ENCODE measurements around the gene ARNT2.

Gene ARNT2

DNA sequence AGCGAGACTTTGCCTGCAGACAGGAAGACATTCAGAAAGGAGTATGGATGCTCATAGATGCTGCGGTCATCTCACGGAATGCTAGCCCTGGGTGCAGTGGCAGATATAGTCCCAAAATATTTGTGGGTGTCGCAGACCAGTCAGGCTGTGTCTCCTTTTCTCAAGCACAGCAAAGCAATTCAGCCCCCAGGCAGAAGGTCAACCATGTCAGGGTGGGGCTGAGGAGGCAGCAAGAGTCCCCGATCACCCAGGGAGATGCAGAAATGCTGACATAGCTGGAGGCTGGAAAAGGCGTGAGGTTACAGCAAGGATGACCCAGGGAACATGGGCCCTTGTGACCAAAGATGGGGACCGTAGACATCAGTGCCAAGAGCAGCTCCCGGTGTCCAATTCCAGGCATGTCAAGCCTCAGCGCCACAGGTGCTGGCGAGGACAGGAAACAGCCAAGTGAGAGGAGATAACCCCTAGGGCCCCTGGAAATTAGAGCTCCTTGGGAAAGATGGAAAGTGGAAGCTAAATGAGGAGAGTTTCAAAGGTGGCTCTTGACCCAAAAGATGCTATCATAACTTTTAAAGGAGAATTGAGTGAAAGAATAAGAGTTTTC is 209.7 kb downstream of the ARNT2 start:
- TF ChIP-seq, protein P1, sequence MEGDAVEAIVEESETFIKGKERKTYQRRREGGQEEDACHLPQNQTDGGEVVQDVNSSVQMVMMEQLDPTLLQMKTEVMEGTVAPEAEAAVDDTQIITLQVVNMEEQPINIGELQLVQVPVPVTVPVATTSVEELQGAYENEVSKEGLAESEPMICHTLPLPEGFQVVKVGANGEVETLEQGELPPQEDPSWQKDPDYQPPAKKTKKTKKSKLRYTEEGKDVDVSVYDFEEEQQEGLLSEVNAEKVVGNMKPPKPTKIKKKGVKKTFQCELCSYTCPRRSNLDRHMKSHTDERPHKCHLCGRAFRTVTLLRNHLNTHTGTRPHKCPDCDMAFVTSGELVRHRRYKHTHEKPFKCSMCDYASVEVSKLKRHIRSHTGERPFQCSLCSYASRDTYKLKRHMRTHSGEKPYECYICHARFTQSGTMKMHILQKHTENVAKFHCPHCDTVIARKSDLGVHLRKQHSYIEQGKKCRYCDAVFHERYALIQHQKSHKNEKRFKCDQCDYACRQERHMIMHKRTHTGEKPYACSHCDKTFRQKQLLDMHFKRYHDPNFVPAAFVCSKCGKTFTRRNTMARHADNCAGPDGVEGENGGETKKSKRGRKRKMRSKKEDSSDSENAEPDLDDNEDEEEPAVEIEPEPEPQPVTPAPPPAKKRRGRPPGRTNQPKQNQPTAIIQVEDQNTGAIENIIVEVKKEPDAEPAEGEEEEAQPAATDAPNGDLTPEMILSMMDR (IDR thresholded peaks at IDR 0.05; ENCODE audit: low read depth, low read length, missing control alignments), result no peak
- DNase-seq (ENCODE audit: extremely low read depth, low read depth), result no peak
- no peak overlapping the region for H3K4me3 ChIP-seq (replicated peaks; ENCODE audit: low read depth, low read length)

DNA sequence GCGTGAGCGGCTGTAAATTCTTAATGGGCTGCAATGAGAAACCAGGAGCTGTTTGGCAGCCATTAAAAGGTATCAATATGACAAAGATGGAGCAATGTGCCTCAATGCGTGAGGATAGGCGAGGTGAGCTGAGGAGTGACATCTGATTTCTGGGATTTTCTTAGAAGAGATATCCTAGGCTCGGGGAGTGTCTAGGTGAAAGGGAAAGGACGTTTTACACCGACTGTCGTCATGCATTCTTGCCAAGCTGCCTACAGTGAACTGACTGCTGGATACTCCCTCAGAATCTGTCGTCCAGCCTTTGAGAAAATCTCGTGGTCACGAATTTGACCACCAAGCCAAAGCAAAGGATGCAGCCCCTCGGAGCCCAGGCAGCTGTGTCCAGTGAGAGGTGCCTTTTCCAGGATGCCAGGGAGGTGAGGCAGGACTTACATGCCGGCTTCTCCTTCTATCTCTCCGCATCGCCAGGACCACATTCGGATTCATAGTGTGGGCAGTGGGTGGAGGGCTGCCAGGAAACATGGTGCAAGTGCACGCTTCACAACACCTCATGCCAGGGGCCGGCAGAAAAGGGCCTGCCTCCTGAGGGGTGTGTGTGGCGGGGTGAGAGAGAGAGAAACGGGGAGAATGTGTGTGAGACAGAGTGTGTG is 210.7 kb downstream of the ARNT2 start:
- no peak overlapping the region for H3K4me3 ChIP-seq (replicated peaks; ENCODE audit: low read depth, low read length)
- TF ChIP-seq, protein P1 (IDR thresholded peaks at IDR 0.05; ENCODE audit: low read depth, low read length, missing control alignments), result no peak
- DNase-seq (ENCODE audit: extremely low read depth, low read depth), result no peak

DNA sequence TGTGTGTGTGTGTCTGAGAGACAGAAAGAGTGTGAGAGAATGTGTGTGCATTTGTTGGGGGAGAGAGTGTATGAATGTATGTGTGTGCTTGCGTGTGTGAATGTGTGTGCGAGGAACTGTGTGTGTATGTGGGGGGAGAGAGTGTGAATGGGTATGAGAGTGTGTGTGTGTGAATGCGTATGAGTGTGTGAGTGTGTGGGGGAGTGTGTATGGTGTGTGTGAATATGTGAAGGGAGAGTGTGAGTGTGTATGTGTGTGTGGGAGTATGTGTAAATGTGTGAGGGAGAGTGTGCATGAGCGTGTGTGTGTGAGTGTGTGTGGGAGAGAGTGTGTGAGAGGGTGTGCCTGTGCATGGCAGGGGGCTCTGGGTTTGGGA is 211.2 kb downstream of the ARNT2 start:
- TF ChIP-seq, protein P1 (IDR thresholded peaks at IDR 0.05; ENCODE audit: low read depth, low read length, missing control alignments), result no peak
- no peak for DNase-seq (ENCODE audit: extremely low read depth, low read depth)
- H3K4me3 ChIP-seq (replicated peaks; ENCODE audit: low read depth, low read length), result no peak overlapping the region

DNA sequence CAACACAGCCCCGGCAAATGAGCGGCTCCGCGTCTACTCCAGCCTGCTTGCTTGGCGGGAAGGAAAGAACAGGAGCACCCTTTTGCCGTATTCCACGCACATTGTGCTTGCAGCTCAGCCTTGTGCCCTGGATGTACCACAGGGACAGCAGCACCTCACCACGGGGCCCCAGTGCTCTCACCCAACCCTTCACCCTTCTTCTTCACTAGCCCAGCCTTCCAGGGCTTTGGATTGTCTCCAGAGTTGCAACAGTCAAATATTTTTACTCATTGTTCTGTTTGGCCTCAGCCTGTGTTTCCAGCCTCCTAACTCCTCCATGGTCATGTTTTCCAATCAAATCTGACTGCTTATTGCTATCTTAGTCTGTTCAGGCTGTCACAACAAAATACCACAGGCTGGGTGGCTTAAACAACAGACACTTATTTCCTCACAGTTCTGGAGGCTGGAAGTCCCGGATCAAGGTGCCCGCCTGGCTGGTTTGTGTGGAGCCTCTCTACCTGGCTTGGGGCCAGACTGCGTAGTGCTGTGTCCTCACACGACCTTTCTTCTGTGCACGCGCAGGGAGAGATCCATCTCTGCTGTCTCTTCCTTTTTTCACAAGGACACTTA is 211.7 kb downstream of the ARNT2 start:
- DNase-seq (ENCODE audit: extremely low read depth, low read depth), result no peak
- H3K4me3 ChIP-seq (replicated peaks; ENCODE audit: low read depth, low read length), result no peak overlapping the region
- TF ChIP-seq, protein P1 (IDR thresholded peaks at IDR 0.05; ENCODE audit: low read depth, low read length, missing control alignments), result no peak

DNA sequence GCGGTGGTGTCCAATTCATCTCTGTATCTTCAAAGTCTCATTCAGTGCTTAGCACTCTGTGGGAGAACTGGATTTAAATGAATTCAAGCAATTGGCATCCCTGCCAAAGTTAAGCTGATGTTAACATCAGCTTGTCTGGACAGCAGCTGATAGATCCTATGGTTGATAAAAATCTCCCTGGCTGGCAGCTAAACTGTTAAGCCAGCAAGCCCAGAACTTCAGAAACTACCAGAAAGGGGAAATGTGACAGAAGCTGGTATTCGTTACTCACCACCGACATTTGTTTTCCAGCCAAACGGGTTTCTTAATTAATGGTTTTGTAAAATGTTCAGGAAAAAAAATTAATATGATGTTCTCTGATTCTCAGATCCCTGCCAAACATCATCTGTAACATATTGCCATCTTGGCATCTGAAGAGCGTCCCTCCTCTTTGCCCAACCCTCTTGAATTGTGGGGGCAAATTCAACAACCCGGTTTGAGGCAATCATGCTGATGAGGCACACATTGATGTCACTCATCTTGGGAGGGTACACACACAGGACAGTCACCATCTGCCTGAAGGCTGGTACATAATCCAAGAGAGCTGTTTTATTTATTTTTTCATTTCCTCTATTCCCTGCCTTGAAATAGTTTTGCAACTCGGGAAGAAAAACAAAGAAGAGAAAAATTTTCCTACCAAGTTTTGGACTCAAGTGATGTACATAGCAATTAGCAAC is 214.7 kb downstream of the ARNT2 start:
- no peak overlapping the region for H3K4me3 ChIP-seq (replicated peaks; ENCODE audit: low read depth, low read length)
- TF ChIP-seq, protein P1 (IDR thresholded peaks at IDR 0.05; ENCODE audit: low read depth, low read length, missing control alignments), result no peak
- DNase-seq (ENCODE audit: extremely low read depth, low read depth), result no peak

DNA sequence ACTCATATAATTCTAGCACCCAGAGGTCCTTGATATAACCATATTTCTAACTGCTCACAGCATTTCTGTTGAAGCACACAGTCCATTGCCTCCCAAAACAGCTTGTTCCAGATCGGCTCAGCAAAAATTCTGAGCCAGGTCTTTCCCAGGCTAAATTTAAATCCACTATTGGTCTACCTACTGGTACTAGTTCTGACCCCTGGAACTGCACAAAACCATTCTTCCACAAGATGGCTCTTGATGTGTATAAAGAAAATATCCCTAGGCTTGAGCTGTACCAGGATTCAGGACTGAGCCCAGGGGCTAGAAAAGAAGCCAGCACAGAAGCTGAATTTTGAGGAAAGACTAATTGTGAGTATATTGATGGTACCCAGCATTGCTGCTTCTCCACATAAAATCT is 215.5 kb downstream of the ARNT2 start:
- TF ChIP-seq, protein P1 (IDR thresholded peaks at IDR 0.05; ENCODE audit: low read depth, low read length, missing control alignments), result no peak
- no peak for DNase-seq (ENCODE audit: extremely low read depth, low read depth)
- no peak overlapping the region for H3K4me3 ChIP-seq (replicated peaks; ENCODE audit: low read depth, low read length)

Data from HFF-Myc (cell line).